GM19467 (cell line): ENCODE data around the gene FRRS1L.

Experiments
- ATAC-seq: cut with Tn5 transposase; IDR thresholded peaks from one replicate; pipeline ENCODE4 v1.9.1; 2021; ENCODE audit warnings: mild to moderate bottlenecking, moderate library complexity; ENCODE audit not compliant: unreplicated experiment

The FRRS1L gene

DNA sequence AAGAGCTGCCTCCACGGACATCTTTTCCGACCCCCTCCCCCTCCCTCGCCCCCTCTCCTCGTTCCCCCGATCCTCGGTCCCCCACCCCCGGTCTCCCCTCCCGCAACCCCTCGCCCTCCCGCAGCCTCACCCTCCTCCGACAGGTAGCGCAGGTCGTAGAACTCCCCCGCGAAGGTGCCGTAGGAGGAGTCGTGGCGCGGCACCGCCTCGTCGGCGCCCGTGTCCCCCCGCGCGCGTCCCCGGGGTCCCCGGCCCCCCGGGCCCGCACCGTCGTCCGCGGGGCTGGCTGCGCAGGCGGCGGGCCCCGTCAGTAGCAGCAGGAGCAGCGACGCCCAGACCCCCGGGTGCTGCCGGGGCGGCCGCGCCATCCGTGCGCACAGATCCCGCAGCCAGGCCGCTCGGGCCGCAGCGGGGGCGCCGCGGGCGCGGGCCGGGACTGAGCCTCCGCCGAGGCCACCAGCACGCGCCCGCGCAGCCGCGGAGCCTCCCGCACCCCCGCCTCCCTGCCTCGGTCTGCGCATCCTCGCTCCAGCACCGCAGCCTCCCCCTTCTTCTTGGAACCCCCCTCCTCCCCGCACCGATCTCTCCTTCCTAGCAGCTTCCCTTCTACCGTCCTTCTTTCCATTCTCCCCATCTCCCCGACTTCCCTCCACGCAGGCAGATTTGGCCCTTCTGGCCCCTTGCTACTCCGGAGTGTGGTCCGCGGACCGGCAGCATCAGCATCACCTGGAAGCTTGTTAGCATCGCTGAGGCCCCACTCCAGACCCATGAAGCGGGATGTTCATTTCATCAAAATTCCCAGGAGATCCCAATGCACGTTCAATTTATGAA, at the start of gene FRRS1L:
Gene FRRS1L (minus strand): TSS at position 479 of the 831 bp plus-strand sequence. CDS start 111 bp downstream, at position 368.
- no peak for ATAC-seq

- ATAC-seq = no peak
Measured at GRCh38 chr9:109214414-109214813, 47.4 kb upstream of the FRRS1L start.

GRCh38 chr9:109213285-109214121, 46.5 kb upstream of the FRRS1L start:
- ATAC-seq = no peak

- ATAC-seq = no peak
Measured at GRCh38 chr9:109212768-109213167, 45.7 kb upstream of the FRRS1L start.

GRCh38 chr9:109206670-109207069, 39.6 kb upstream of the FRRS1L start:
- ATAC-seq = no peak

DNA sequence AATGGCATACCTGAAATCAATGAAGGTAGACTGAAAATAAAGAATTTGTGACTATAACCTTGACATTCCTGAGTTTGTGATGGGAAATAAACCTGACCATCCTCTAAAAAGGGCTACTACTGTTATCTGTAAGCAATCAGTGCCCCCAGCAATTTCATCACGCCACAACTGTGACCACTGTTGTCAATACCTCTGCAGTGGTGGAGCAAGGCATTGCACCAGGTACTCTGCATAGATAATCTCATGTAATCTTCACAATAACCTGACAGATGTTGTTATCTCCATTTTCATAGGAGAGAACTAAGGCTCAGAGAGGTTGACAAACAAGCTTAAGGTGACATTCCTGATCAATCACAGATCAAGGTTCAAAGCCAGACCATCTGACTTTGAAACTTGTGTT, 38.5 kb upstream of the FRRS1L start:
- ATAC-seq = no peak

GRCh38 chr9:109203761-109204360, 36.8 kb upstream of the FRRS1L start:
- no peak for ATAC-seq

DNA sequence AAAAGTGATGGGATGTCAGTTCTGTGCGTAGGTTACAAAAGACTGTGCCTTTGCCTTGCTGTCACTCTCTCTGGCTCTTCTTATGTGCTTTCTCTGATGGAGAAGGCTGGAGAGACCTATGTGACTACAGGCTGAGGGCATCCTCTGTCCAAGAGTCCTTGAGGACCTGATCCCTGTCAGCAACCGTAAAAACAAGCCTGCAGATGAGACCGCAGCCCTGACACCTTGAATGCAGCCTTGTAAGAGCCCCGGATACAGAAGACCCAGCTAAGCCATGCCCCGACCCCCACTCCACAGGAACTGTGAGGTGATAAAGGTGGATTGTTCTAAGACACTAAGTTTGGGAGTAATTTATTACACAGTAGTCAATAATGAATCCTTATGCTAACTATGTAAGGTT, 32.6 kb upstream of the FRRS1L start:
- ATAC-seq = no peak

DNA sequence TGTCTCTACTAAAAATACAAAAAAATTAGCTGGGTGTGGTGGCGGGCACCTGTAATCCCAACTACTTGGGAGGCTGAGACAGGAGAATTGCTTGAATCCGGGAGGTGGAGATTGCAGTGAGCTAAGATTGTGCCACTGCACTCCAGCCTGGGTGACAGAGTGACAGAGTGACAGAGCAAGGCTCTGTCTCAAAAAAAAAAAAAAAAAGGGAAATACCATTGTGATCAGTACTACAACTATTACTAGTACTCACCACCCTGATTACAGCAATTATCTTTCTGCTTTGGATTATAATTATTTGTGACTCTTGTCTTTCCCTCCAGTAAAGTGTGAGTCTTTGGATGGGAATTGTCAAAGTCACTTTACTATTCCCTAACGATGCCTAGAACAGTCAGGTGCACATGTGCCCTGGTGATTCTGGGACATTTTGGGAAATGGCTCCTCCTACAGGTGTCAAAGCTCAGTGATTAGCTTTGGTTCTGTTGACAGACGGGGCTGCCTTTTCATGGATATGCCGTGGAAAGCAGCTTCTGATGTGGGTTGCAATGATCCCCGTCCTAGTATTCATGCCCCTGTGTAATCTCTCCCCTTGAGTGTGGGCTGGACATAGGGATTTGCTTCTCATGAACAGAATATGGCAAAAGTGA, 31.8 kb upstream of the FRRS1L start:
- ATAC-seq = no peak

GRCh38 chr9:109193974-109194556, 27.0 kb upstream of the FRRS1L start:
- no peak for ATAC-seq

- no peak for ATAC-seq
Measured at GRCh38 chr9:109192732-109193361, 25.8 kb upstream of the FRRS1L start.

DNA sequence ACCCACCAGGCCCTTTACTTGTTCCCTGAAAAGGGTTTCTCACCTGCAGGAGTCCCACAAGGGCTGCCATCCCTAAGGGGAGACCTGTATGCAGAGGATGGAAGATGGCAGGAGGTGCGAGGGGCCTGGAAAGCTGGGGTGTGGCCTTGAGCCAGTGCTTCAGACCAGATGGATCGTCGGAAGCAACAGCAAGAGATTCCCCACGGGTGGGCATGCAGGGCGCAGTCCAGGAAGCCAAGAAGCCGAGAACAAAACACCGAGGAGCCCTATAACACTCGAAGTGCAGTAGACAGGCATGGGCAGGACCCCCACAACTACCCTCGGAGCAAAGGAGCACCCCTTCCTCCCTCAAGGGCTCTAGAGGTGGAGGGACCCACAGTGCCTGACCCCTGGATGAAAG, 24.7 kb upstream of the FRRS1L start:
- no peak for ATAC-seq

GRCh38 chr9:109190151-109190550, 23.1 kb upstream of the FRRS1L start:
- ATAC-seq = no peak

DNA sequence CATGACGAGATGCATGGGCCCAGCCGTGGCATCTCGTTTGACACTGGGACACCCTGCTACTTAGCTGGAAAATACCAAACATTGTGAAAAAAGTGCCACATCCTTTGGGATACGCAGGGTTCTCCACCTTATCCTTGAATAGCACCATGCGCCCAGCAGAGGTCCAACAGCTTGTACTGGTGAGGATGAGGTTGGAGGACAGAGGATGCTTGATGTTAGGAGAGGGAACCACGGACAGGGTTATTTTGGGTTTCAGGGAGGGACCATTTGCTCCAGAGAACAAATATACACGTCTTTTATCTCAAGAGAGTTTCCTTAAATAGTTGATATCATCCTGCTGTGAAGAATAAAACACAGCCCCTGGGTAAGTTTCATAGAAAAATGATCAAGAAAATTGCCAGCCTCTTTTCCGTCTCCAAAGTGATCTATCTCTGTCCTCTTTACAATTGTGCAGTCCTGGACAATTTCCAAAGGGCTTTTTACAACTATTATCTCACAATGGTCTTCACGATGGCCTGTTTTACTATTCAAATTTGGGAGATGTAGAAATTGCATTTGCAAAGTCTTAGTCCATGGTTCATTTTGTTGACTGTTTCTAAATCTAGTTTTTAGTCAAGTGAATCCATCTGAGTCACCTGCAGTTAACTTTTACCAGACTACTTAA, 19.9 kb upstream of the FRRS1L start:
- no peak for ATAC-seq

DNA sequence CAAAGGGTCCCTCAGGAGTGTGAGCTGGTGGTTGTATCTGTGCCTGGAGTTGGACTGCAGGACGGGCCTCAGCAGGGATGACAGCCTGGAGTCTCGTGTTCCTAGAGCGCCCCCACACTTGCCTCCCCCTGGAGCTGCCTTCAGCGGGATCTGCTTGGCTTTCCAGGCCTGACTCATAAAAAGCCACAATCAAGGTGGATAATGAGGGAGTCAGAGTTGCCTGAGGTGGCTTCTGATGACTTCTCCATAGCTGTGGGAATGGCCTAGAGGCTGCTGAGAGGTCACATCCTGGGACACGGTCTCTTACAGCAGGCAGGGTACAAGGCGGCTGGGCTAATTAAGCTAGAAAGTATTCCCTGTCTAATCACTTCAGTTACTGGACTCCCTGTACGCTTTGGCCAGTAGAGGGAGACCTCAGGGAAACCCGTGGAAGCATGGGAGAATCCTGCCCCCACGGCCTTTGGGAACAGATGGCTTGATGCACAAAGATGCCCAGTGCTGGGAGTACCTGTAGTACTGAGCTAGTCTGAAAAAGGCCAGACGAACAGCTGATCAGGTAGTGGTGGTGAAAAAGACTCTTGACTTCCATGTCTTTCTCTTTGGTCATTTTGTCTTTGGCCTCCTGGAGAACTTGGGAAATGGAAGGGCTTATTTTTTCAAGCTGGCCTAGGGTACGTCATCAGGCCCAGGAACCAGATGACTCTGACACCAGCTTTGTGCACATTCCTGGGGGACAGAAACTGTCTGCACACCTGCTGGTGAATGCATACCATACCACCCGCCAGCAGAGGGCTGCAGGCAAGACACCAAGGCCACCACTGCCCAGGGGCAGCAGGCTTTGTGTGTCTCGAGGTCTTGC, 16.1 kb upstream of the FRRS1L start:
- no peak for ATAC-seq

- ATAC-seq = no peak
Measured at GRCh38 chr9:109182550-109182939, 15.5 kb upstream of the FRRS1L start.

GRCh38 chr9:109181284-109181683, 14.2 kb upstream of the FRRS1L start:
- peak; percentile 55 for ATAC-seq

DNA sequence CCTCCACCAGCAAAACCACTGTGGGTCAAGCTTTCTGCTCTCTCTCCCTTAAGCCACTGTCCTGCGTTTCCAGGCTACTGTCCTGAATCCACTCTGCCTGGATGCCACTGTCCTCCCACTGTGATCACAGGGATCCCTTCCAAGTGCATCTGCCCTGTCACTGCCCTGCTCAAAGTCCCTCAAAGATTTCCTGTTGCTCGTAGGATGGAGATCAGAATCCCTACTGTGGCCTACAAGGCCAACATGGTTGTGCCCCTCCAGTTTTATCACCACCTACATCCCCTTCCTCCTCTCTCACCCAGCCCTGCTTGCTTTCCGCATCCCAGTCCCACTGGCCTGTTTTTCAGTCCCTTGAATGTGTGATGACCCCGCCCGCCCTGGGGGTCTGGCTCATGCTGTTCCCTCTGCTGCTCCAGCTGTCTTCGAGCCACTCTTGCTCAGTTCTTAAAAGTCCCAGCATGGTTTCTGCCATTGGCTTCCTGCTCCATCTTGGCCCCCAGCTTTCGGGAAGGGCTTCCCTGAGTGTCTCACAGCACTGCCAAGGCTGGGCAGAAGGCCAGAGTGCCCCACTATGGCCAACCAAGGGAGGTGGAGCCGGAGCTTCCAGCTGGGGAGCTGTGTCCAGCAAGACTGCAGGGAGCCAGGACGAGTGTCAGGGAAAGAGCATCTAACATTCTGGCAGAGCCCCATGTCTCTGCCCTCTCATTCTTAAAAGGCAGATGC, 12.9 kb upstream of the FRRS1L start:
- ATAC-seq = no peak
